ENCODE results near the gene BLVRB. TPM values are rescaled to one million over a fixed set of nuclear protein-coding genes. Genes with fewer than 3 reads are reported as not detected.
"Not testable (repeated sequence)": the region's sequence is repeated elsewhere in the genome, so short reads cannot be mapped to it uniquely, and the experiment has no call there.

The BLVRB gene
- total RNA-seq, 1 experiment from 2014 or later = 49.4 TPM

GRCh38 chr19:40422748-40423566 is 42.6 kb downstream of the BLVRB start:
- no peak for DNase-seq (ENCODE audit: low read depth)

DNA sequence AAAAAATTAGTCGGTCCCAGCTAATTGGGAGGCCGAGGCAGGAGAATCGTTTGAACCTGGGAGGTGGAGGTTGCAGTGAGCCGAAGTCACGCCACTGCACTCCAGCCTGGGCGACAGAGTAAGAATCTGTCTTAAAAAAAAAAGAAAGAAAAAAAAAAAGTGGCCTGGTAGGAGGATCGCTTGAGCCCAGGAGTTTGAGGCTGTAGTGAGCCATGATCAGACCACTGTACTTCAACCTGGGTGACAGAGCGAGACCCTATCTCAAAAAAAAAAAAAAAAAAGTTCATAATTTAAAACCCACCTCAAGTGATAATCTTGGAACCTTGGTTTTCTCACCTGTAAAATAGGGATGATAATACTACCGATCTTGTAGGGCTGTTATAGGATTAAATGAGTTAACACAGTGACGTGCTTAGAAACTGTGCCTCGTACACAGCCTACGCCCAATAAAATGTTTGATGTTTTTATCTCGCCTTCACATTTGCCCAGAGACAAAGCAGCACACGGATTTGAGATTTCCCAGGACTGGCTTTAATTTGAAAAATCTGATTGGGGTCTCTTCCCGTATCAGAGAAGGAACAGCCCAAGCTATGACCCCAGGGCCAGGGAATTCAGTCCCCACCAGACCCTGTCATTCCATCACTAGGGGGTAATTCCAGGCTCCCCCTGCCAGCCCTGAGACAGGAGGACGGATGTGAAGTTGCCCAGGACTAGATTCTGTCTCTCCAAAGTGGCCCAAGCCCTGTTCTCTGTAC is 43.4 kb downstream of the BLVRB start:
- no peak for DNase-seq (ENCODE audit: low read depth)

DNA sequence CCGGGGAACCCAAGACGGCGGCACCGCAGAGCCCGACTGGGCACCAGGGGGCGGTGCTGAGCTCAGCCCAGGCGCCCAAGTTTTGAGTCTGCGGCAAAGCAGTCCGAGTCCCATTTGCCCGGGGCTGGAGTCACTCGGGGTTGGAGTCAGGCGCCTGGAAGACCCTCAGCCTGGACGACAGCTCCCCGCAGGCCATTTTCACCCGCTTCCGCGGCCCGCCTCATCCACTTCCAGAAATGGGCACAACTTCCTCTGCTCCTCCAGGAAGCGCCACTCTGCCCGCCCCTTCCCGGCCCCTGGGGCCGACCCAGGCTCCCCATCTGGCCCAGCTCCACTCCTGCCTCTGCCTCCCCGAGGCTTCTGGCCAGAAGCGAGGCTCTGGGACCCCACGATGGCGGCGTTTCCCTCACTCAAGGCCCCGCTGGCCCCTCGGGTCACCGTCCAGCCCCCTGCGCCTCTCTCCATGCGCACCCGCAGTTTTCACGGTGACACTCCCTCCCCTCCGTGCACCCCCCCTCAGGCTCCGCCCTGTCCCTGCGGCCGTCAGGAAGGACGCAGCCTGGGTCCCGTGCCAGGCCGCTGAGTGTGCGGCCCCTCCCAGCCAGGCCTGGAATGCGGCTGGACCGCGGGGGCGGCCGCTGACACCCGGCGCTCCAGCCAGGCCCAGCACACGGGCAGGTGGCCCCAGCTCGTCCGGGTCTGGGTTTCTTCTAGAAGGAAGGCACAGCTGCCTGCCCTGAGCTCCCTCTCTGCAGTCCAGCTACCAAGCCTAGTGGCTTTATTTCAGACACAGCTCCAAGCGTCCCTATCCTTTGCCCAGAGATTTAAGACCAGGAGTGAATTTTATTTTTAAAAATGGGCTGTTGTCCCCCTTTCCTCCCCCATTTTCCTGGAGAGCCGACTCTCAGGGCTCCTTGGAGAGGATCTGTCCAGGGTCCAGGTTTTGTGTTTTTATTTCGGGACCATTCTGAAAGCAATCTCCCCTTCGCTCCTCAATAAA is 44.5 kb downstream of the BLVRB start:
- DNase-seq (ENCODE audit: low read depth) = peak; percentile 94

DNA sequence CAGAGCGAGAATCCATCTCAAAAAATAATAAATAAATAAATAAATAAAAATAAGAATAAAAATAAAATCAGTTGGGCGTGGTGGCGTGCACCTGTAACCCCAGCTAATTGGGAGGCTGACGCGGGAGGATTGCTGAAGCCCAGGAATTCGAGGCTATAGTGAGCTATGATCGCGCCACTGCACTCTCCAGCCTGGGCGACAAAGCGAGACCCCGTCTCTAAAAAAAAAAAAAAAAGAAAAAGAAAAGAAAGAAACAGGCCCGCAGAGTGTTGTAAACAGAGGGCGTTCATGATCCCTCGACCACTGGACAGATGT is 45.1 kb downstream of the BLVRB start:
- no peak for DNase-seq (ENCODE audit: low read depth)

DNA sequence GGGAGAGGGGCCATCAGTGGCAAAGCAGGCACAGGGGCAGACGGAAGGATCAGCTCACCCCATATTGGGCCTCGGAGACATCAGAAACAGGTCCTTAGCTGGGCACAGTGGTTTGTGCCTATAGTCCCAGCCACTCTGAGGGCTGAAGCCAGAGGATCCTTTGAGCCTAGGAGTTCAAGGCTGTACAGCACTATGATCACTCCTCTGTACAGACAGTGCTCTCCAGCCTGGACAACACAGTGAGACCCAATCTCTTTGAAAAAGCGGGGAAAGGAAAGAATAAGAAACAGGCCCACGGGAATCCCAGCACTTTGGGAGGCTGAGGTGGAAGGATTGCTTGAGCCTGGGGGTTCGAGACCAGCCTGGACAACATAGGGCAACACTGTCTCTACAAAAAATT is 45.8 kb downstream of the BLVRB start:
- no peak for DNase-seq (ENCODE audit: low read depth)

- DNase-seq (ENCODE audit: low read depth) = no peak
These were observed 46.4 kb downstream of the BLVRB start for GRCh38 chr19:40419066-40419612.

- DNase-seq (ENCODE audit: low read depth) = no peak
These were observed 47.5 kb downstream of the BLVRB start for GRCh38 chr19:40418040-40418439.

DNA sequence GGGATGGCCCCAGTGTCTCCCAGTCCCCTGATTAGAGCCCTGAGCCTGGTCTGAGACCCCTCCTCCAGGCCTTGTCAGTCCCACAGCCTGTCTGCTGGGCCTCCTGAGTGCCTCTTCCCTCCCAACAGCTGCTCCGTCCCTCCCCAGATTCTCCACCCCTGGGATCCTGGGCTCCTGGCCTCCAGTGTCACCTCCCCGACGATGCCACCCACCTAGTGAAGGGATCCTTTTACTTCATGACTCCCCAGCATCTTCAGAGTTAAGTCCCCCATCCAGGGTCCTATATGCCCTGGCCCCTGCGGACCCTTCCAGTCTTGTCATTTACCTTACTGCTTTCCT is 47.9 kb downstream of the BLVRB start:
- DNase-seq (ENCODE audit: low read depth) = no peak

GRCh38 chr19:40416918-40417642 is 48.5 kb downstream of the BLVRB start:
- DNase-seq (ENCODE audit: low read depth) = peak; percentile 64

- no peak for DNase-seq (ENCODE audit: low read depth)
These were observed 49.8 kb downstream of the BLVRB start for GRCh38 chr19:40415768-40416167.

DNA sequence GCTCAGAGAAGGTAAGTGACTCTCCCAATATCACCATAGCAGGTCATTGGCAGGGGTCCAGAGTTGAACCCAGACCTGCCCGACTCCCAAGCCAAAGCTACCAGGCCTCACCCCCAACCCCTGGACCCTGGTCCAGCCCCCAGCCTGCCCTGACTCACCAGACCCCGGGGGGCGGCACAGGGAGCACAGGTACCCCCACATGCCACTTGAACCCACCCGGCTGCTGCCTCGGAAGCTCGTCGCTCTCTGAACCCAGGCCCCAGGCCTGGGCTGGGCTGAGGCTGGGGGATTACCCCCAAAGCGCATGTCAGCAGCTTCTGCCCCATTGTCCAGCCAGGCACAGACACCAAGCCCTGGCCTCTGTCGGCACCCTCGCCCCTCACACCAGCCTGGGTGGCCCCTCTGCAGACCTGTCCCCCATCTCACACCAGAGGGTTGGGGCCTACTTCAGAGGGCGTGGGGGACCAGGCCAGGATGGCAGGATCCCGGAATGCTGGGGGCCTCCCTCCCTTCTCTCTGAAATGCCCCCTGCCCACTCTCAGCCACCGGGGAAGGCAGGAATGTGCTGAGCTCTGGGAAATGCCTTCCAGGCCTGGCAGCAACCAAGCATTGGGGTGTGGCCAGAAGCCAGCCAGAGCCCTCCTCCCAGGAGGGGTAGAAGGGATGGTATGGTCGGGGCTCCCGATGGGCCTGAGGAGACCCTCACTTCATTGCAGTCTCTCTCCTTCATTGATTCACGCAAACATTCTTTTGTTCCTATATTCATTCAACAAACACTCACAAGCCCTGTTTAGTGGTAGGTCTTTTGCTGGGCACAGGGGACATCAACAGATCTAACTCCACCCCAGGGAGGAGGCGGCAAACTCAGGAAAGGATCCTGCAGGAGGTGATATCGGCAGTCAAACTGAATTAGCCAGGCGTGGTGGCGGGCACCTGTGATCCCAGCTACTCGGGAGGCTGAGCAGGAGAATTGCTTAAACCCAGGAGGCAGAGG is 50.7 kb downstream of the BLVRB start:
- no peak for DNase-seq (ENCODE audit: low read depth)

GRCh38 chr19:40413291-40413845 is 52.2 kb downstream of the BLVRB start, which contains the start of gene PRX:
PRX (minus strand) TSS chr19:40413378; CDS start chr19:40407932, 5,446 bp downstream.
- DNase-seq (ENCODE audit: low read depth) = no peak

GRCh38 chr19:40412866-40413265 is 52.7 kb downstream of the BLVRB start:
- DNase-seq (ENCODE audit: low read depth) = no peak

DNA sequence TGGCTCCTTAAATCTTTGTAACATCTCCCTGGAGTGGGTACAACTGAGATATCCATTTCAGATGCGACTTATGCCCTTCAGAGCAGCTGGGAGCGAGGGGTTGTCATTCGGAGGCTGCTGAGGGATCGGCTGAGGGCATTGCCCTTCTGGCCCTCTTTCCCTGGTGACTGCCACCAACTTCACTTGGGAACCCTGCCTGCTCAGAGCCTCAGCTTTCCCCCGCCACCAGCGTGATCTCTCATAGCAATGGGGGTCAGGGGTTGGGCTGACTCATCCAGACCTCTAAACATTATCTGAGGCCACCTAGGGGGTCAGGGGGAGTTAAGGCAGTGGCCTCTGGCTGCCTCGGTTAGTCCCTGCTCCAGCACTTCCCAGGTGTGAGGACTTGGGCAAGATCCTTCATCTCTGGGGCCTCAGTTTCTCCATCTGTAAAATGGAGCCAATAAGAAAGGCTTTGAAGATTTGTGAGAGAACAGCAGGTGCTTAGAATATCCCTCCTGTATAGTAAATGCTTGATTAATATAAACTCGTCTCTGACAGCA is 53.5 kb downstream of the BLVRB start:
- DNase-seq (ENCODE audit: low read depth) = no peak

DNA sequence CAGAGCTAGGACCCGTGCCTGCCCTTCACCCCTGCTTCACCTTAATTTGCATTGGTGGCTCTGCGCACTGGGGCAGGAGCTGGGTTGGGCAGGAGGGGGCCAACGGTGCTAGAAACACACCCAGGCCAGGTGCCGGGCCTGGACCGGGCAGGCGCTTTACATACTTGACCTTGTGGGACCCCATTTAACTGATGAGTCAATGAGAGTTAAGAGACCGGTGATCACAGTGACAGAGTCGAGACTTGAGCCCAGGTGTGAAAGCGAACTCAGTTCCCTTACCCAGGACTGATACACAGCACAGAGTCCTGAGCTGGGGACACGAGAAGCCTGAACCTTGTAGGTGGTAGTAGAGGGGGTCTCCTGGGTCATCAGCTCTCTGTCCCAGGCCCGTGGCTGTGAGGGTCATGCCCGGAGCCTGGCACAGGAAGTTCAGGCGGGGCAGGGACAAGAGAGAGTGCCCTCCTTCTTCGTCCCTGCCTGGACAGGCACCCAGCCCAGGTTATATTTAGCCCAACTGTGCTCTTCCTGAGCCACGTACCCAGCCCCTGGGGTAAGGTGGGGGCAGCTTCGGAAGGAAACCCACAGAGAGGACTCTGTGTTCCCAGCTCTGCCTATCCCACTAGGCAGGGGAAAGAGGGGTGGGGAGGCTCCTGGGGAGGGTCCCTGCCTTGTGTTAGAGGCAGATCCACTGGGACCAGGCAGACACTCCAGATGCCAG is 54.3 kb downstream of the BLVRB start:
- no peak for DNase-seq (ENCODE audit: low read depth)

DNA sequence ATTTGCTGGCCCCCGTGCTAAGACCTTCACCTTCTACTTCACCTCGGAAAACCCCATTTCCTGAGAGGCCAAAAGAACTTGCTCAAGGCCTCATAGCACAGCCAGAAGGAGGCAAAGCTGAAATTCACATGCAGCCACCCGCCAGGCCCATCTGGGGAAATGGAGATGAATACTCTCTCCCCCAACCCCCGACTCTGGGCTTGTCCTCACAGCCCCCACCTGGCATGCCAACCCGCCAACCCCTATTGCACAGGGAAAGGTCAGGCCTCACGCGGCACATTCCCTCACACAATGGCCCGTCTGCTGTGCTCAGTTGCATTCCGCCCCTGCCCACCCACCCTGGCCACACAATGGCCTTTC is 55.5 kb downstream of the BLVRB start:
- no peak for DNase-seq (ENCODE audit: low read depth)

GRCh38 chr19:40408598-40408925 is 57.0 kb downstream of the BLVRB start:
- DNase-seq (ENCODE audit: low read depth) = not testable (repeated sequence)

GRCh38 chr19:40407714-40408597 is 57.6 kb downstream of the BLVRB start:
- DNase-seq (ENCODE audit: low read depth) = no peak

Data from Daoy (cell line).